Activated T-cell treated with anti-CD3 and anti-CD28 coated beads, Interleukin-2, amount 50 U/mL, for 1 hour (primary cell): ENCODE data around the gene LEFTY2.
"Not testable (repeated sequence)": the region's sequence is repeated elsewhere in the genome, so short reads cannot be mapped to it uniquely, and the experiment has no call there.

Source experiments
- DNase-seq: peaks from one replicate; pipeline ENCODE4 v3.0.0-alpha.2; 2020

LEFTY2 gene, protein sequence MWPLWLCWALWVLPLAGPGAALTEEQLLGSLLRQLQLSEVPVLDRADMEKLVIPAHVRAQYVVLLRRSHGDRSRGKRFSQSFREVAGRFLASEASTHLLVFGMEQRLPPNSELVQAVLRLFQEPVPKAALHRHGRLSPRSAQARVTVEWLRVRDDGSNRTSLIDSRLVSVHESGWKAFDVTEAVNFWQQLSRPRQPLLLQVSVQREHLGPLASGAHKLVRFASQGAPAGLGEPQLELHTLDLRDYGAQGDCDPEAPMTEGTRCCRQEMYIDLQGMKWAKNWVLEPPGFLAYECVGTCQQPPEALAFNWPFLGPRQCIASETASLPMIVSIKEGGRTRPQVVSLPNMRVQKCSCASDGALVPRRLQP

DNA sequence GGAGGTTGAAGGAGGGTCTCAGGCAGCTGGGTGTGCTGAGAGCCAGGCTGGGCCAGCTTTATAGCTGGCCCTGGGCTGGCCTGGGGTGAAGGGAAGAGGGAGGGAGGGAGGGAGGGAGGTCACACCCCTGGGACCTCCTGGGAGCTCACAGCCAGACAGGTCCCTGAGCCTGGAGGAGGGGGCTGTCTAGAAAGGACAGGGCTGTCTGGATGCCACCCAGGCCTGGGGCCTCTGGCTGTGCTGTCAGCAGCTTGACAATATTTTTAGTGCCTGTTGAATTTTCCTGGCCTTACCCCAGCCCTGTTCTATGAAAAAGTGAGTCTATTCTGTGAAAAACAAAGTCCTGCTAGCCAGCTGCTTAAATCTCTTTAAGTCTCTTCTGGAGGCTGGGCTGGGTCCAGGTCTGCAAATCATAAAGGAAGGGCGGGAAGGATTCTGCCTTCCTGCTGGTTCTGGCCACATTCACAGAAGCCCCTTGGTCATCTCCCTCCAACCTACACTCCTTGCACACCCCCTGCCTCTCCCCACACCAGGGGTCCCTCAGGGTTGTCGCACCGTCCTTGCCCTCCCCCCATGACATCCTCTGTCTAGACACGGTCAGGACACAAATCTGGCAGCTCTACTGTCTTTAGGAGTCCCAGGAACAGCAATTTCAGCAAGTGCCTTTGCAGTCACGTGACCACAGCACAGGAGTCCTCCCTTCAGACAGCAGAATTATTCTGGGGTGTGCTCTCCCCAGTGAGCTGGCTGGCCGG lies at the start of gene LEFTY2:
LEFTY2 (minus strand) TSS at position 34 of the 755 bp plus-strand sequence. CDS start 80 bp downstream, outside the sequence.
- DNase-seq = no peak

DNA sequence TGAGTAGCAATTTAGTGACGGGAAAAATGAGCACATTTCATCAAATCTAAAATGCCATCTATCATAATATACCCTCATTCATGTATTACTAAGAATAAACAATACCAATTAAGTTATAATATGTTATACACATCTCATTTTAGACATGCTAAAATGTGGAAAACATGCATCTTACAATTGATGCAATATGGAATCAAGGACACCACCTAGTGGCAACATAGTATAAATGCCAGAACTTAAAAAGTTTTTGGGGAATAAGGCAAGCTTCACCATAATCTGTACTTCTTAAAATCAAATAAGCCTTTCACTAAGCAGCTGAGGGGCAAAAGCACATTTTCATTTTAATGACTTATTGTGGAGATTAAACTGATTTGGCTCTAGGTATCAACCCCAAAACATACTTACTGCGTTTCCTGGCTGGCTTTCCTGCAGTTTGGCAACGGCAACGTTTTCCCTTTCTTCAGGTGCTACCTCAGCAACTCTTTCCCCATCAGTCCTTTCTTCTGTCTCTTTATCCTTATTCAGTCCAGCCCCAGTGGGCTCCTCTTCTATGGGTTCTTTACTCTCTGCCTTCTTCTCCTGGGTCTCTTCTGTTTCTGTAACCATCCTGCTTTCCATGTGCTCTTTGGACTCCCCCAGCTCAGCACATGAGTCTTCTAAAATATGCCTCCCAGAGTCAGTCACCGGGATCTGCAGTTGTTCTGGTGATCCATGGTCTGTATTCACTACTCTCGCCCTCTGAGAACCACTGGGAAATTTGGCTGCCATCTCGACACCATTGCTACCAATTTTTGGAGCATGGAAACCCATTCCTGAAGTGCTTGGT lies 46.7 kb upstream of the LEFTY2 start:
- no peak for DNase-seq

DNA sequence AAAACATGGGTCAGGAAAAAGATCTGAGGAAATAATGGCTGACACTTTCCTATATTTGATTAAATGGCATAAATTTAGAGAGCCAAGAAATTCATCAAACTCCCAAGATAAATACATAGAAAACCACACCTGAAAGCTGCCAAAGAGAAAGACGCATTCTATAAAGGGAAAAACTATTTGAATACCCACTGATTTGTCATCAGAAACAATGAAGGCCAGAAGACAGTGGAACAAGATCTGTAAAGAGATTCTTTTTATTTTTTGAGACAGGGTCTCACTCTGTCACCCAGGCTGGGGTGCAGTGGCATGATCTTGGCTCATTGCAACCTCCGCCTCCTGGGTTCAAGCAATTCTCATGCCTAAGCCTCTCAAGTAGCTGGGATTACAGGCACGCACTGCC lies 40.7 kb upstream of the LEFTY2 start:
- DNase-seq = no peak

DNA sequence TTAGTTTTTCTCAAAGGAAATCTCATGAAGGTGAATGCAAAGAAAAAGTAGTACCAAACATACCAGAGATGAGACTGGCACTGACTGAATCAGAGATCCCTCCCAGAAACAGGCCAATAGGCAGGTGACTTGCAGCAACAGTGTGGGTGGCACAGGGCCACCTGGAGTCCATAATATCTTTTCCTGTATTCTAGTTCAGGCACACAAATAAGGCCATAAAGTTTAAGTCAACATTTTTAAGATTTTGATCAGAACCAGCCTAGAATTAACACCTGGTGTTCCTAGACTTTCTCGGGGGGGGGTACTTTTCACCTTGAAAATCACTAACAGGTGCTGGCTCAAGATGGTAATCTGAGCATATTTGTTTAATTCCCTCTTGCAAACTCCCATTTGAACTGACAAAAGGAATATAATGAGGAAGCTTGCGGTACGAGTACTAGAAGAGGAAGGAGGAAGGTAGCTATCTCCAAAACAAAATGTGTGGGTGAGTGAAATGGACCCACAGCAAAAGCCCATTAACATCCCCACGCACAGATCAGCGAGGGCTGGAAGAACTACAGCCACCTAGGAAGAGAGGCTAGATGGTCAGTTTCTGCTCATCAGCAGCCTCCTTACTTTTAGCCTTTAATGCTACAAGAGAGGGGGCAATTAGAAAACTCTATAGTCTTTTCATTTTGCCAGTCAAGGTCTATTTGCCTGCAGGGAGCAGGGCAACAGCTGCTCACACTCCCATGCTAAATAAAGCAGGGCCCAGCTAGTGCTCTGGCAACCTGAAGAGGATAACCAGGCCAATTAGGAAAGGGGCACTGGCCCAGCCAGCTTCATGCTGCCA lies 39.2 kb upstream of the LEFTY2 start:
- no peak for DNase-seq

GRCh38 chr1:225979421-225979820 lies 38.4 kb upstream of the LEFTY2 start:
- DNase-seq = no peak

DNA sequence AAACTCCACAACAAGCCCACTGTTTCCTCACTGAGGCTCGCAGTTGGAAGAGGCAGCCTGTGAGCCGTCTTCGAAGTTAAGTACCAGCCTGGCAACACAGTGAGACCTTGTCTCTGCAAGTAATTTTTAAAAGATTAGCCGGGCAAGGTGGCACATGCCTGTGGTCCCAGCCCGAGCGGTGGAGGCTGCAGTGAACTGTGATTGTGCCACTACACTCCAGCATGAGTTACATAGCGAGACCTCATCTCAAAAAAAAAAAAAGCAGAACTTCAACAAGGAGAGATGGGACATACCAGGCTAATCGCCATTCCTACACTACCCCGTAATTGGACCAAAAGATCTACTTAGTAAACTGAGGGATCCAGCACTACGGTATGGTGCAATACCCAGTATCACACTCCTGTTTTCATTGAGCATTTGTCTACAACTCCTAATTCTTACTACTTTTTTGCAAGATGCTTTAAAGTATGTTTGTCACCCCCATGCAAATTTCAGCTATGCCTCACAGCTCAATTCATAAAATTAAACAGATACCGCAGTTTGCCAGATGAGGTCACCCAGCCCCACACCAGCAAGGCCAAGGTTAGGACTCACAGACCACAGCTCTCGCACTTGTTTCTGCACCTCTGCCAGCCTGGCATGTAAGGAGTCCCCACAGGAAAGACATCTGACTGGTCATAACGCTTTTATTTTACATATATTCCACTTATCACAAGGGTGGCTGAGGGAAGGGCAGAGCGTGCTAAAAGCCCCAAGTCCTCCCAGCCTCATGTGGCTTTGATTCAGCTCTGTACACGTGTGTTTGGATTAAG lies 37.1 kb upstream of the LEFTY2 start:
- DNase-seq = no peak

DNA sequence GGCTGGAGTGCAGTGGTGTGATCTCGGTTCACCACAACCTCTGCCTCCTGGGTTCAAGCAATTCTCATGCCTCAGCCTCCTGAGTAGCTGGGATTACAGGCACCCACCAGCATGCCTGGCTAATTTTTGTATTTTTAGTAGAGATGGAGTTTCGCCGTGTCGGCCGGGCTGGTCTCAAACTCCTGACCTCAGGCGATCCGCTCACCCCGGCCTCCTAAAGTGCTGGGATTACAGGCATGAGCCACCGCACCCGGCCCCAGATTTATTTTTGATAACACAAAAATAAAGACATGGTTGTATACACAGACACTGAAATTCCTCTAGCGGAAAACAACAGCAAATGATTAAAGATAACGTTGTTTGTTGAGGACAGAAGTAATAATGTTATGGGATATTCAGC lies 34.1 kb upstream of the LEFTY2 start:
- not testable (repeated sequence) for DNase-seq

- no peak for DNase-seq
Measured at GRCh38 chr1:225974454-225974853, 33.4 kb upstream of the LEFTY2 start.

GRCh38 chr1:225973158-225973557 lies 32.1 kb upstream of the LEFTY2 start:
- no peak for DNase-seq

DNA sequence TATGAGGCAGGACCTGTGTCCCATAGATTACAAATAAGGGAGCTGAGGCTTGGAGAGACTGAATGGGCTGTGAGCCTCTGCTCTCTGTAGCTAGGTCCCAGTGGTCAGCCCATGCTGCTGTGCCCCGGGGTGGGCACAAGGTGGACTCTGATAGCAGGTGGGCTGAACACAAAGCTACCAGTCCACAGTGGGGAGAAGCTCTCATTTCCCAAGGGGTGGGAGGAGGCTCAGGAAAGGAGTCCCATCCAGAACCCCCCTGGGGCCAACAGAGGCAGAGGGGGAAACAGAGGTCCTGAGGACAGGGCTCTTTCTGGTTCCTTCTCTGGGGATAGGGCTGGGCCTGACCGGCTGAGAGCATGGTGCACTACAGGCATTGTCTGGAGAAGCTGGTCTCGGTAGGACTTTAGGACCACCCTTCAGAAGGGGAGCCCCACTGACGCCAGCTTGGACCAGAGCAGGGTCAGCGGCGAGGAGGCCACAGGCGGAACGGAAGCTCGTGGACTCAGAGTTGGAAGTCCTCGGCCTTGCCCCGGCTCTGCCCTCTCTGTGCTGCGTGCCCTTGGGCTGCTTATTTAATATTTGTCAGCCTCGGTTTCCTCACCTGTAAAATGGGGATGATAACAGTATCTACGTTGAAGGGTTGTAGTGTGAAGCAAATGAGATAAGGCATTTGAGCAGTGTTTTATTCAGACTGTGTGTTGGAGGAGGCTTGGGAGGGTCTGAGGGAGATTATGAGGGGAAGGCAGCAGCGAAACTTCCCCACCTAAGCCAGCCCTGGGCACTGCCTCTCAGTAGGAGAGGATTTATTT lies 31.5 kb upstream of the LEFTY2 start:
- DNase-seq = no peak

- not testable (repeated sequence) for DNase-seq
Measured at GRCh38 chr1:225970592-225971157, 29.7 kb upstream of the LEFTY2 start.

DNA sequence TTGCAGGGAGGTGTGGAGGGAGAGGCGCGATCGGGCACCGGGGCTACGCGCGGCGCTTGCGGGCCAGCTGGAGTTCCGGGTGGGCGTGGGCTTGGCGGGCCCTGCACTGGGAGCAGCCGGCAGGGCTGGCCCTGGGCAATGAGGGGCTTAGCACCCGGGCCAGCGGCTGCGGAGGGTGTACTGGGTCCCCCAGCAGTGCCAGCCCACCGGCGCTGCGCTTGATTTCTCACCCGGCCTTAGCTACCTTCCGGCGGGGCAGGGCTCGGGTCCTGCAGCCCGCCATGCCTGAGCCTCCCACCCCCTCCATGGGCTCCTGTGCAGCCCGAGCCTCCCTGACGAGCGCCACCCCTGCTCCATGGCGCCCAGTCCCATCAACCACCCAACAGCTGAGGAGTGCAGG lies 28.7 kb upstream of the LEFTY2 start:
- not testable (repeated sequence) for DNase-seq

DNA sequence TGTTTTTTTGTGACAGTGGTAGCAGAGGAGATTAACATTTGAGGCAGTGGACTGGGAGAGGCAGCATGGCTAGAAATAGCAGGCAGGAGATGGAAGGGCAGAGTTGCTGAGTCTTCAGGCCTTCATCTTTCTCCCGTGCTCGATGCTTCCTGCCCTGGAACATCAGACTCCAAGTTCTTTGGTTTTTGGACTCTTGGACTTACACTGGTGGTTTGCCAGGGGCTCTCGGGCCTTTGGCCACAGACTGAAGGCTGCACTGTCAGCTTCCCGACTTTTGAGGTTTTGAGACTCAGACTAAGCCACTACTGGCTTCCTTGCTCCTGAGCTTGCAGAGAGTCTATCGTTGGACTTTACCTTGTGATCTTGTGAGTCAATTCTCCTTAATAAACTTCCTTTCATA lies 24.2 kb upstream of the LEFTY2 start:
- no peak for DNase-seq

- DNase-seq = no peak
Measured at GRCh38 chr1:225963735-225964530, 22.9 kb upstream of the LEFTY2 start.

DNA sequence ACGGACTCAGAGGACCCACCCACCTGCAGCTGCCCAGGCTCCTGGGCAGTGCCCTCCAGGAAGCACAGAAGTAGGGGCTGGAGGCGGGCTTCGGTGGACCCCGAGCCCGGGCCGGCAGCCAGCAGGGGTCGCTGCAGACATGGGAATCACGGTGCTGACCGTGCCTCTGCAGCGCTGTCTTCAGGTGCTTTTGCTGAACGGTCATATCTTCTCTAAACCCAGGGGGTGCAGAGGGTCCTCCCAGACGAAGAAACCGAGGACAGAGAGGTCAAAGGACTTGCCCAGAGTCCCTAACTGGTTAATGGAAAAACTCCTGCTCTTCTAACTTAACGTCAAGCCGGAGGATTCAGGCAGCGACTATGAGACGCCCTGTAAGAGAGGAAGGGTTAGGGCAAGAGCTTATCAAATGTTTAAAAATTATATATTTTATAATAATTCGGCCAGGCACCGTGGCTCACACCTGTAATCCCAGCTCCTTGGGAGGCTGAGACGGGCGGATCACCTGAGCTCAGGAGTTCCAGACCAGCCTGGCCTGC lies 21.5 kb upstream of the LEFTY2 start:
- peak; percentile 67 for DNase-seq

DNA sequence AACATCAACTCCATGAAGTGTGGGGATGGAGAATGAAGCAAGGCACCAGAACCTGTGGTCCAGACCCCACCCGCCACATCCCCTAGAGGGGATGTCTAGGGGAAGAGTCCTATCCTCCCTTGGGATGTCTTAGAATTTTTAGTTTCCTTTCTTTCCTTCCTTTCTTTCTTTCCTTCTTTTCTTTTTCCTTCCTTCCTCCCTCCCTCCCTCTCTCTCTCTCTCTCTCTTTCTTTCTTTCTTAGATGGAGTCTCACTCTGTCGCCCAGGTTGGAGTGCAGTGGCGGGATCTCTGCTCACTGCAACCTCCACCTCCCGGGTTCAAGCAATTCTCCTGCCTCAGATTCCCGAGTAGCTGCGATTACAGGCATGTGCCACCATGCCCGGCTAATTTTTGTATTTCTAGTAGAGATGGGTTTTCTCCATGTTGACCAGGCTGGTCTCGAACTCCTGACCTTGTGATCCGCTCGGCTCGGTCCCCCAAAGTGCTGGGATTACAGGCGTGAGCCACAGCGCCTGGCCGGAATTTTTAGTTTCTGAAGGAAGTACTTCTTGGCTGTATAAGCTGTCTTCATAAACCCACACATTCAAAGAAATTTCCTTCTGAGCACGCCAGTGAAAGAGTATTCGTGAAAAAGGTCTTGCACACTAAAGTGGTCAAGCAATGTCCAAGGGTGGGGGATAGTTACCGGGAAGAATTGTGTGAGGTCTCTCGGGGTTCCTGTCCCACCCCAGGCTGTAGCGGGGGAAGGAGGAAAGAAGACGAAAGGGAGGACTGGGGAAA lies 20.8 kb upstream of the LEFTY2 start:
- DNase-seq = no peak

GRCh38 chr1:225958041-225958440 lies 17.0 kb upstream of the LEFTY2 start:
- no peak for DNase-seq

DNA sequence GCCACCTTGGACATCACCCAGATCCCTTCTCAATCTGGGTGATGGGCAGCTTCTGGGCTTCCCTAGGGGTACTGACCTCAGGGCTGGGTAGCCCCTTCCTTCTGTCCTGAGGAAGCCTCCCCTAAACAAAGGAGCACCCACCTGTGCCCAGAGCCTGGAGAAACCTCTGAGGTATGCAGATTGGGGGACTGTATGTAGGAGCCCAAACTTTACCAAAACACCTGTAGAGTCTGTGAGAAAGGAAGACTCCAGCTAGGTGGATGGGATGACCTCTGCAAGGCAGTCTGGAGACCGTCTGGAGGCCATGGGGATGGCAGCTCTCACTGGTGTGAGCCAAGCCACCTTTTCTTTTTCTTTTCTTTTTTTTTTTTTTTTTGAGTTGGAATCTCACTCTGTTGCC lies 13.7 kb upstream of the LEFTY2 start:
- no peak for DNase-seq
